Retinal pigment epithelial cell (primary cell): Measurements from ENCODE around the gene MMAB.

Experiments used
- DNase-seq: peaks from one replicate; pipeline ENCODE4 v3.0.0-alpha.2; 2010; ENCODE audit warnings: low read depth
- H3K4me3 ChIP-seq: 2 replicates; pipeline ENCODE4 v1.5.1; 2011; ENCODE audit warnings: mild to moderate bottlenecking, low read length, control low read depth, moderate library complexity
- CTCF ChIP-seq: conservative IDR thresholded peaks from 2 replicates; pipeline ENCODE4 v1.5.1; 2011; ENCODE audit warnings: low read depth, low read length, control low read depth, inconsistent platforms

Gene MMAB

DNA sequence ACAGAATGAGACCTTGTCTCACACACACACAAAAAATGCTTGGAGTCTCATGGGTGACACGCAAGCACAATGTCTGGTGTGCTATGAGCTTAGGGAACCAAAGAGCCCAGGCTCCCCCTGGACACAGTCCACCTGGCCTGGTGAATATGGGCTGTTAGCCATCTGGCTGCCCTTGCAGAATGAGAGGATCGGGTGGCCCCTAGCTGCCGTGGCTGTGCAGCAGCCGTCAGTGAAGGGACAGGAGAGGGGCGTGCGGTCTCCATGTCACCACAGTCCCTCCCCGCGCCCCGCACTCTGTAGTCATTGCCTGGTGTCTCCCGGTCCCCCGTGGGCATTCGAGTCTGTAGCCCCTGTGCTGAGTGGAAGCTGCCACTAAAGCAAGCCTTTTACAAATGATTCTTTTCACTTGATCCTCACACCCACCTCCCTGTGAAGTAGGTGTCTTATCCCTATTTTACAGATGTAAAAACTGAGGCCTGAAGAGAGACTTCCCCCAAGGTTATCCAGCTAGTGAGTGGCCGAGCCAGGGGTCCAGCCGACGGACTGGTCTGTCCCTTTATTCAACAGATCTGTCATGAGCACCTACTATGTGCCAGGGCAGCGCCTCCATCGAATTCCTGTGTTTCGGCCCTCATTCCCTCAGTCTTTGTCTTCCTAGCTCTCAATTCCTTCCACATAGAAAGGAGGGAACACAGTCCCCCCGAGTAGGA is 19.0 kb upstream of the MMAB start:
- DNase-seq: no peak
- no peak overlapping the region for H3K4me3 ChIP-seq
- no peak for TF ChIP-seq CTCF

DNA sequence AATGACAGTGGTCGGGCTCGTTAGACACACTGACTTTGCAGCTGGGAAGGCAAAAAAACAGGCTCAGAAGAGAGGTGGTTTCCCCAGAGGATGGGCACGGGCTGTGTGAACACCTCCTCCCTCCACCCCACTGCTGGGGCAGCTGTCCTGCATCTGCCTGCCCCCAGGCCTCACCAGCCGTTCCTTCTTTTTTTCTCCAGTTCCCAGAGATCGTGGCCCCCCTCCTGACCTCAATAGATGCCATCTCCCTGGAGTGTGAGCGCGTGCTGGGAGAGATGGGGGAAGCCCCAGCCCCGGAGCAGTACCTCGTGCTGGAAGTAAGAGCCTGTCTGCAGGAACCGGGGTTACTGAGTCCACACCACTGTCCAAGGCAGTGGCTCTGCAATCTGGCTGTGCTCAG is 17.7 kb upstream of the MMAB start:
- no peak for TF ChIP-seq CTCF
- no peak overlapping the region for H3K4me3 ChIP-seq
- DNase-seq: no peak

- TF ChIP-seq CTCF: no peak
- no peak for DNase-seq
- H3K4me3 ChIP-seq: no peak overlapping the region
These were observed 17.3 kb upstream of the MMAB start for GRCh38 chr12:109590566-109590965.

DNA sequence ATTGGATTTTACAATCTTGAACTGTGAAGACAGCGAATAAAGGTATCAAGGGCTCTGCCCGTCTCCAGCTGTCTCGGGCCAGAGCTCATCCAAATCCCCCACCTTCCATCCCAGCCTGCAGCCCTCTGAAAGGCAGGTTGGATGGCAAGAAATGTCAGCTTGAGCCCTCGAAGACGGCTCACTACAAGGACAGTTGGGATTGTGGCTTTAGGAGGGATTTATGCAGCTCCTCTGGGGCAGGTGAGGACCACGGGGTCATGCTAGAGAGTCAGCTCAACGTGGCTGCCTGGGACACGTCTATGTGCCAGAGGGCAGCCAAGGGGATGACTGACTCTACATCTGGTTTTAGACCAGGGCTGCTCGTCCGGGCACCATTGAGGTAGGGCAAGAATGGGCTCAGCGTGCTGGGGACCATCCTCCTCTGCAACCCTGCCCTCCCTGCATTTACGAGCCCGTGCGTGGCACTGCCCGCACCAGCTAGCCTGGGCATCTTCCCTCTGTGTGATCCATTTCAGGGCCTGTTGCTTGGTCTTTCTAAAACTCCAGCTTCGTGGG is 16.5 kb upstream of the MMAB start:
- no peak for TF ChIP-seq CTCF
- H3K4me3 ChIP-seq: no peak overlapping the region
- no peak for DNase-seq

- TF ChIP-seq CTCF: no peak
- DNase-seq: no peak
- no peak overlapping the region for H3K4me3 ChIP-seq
These were observed 15.9 kb upstream of the MMAB start for GRCh38 chr12:109589240-109589590.

DNA sequence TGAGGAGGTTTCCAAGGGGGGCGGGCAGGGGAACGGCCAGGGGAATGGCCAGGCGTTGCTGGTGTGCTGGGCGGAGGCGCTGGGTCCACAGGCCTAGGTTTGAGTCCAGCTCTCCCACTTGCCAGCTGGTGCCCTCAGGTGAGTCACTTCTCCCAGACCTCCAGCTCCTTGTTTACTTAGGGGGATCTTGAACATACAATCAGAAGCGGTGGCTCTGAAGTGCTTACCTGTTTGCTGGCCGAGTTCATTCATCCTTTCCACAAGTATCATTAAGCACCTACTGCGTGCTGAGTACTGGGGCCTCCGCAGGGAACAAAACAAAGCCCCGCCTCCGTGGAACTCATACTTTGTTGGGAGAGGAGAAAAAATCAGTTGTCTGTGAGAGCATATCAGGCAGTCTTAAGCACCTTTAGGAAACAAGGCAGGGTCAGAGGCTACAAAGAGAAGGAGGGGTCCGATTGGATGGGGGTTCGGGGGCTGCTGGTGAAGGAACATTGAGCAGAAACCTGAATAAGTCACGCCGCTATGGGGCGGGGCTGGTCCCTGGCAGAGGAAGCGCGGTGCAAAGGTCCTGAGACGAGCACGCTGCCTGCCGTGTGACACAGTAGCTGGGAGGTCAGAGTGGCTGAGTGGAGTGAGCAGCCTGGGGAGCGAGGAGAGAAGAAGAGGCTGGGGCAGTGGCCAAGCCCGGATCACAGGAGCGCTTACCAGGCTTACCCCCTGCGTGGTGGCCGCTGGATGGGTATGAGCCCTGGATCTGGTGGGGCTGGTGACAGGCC is 15.3 kb upstream of the MMAB start:
- no peak for TF ChIP-seq CTCF
- no peak overlapping the region for H3K4me3 ChIP-seq
- no peak for DNase-seq
